ENCODE data around the gene AGTPBP1. TPM values are rescaled to one million over a fixed set of nuclear protein-coding genes. Genes with fewer than 3 reads are reported as not detected.

AGTPBP1 gene
- total and polyA plus RNA-seq, 9 of the 15 experiments (the other 6 are each of a cell fraction or from before 2014, with no cell fraction given) = 1.4 to 7.9 (median 4.6) TPM

DNA sequence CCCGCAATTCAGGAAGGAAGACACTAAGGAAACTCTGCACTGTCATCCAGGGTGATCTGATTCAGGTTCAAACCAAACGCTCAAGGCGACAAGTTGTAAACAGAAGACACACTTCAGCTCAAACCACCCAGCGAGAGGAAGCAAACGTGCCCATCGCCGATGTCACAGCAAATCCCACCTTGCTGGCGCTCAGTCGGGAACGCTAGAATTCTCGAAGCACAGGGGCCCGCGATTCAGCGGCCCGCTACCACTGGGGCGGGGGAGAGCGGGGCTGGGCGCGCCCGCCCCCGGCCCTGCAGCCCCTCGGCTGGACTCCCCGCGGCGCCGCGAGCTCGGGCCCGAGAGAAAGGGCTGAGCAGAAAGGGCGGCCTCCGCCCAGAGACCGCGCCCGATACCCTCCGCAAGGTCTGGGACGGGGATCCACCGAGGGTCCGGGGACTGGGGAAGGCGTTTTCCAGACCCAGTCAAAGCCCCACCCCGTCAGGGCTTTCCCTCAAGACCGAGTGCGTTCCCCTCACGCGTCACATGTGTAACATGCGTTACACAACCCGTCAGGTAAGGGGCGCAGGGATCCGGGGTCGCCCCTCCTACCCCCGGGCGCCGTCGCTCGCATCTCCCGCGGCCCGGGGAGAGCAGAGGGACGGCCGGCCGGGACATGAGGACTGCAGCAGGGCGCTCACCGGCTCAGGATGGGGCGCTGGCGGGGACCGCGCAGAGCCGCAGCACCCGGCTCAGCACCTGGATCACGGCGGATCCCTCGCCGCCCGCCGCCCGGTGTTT is 469 bp downstream of the AGTPBP1 start (continued):
- TF ChIP-seq, protein P1, sequence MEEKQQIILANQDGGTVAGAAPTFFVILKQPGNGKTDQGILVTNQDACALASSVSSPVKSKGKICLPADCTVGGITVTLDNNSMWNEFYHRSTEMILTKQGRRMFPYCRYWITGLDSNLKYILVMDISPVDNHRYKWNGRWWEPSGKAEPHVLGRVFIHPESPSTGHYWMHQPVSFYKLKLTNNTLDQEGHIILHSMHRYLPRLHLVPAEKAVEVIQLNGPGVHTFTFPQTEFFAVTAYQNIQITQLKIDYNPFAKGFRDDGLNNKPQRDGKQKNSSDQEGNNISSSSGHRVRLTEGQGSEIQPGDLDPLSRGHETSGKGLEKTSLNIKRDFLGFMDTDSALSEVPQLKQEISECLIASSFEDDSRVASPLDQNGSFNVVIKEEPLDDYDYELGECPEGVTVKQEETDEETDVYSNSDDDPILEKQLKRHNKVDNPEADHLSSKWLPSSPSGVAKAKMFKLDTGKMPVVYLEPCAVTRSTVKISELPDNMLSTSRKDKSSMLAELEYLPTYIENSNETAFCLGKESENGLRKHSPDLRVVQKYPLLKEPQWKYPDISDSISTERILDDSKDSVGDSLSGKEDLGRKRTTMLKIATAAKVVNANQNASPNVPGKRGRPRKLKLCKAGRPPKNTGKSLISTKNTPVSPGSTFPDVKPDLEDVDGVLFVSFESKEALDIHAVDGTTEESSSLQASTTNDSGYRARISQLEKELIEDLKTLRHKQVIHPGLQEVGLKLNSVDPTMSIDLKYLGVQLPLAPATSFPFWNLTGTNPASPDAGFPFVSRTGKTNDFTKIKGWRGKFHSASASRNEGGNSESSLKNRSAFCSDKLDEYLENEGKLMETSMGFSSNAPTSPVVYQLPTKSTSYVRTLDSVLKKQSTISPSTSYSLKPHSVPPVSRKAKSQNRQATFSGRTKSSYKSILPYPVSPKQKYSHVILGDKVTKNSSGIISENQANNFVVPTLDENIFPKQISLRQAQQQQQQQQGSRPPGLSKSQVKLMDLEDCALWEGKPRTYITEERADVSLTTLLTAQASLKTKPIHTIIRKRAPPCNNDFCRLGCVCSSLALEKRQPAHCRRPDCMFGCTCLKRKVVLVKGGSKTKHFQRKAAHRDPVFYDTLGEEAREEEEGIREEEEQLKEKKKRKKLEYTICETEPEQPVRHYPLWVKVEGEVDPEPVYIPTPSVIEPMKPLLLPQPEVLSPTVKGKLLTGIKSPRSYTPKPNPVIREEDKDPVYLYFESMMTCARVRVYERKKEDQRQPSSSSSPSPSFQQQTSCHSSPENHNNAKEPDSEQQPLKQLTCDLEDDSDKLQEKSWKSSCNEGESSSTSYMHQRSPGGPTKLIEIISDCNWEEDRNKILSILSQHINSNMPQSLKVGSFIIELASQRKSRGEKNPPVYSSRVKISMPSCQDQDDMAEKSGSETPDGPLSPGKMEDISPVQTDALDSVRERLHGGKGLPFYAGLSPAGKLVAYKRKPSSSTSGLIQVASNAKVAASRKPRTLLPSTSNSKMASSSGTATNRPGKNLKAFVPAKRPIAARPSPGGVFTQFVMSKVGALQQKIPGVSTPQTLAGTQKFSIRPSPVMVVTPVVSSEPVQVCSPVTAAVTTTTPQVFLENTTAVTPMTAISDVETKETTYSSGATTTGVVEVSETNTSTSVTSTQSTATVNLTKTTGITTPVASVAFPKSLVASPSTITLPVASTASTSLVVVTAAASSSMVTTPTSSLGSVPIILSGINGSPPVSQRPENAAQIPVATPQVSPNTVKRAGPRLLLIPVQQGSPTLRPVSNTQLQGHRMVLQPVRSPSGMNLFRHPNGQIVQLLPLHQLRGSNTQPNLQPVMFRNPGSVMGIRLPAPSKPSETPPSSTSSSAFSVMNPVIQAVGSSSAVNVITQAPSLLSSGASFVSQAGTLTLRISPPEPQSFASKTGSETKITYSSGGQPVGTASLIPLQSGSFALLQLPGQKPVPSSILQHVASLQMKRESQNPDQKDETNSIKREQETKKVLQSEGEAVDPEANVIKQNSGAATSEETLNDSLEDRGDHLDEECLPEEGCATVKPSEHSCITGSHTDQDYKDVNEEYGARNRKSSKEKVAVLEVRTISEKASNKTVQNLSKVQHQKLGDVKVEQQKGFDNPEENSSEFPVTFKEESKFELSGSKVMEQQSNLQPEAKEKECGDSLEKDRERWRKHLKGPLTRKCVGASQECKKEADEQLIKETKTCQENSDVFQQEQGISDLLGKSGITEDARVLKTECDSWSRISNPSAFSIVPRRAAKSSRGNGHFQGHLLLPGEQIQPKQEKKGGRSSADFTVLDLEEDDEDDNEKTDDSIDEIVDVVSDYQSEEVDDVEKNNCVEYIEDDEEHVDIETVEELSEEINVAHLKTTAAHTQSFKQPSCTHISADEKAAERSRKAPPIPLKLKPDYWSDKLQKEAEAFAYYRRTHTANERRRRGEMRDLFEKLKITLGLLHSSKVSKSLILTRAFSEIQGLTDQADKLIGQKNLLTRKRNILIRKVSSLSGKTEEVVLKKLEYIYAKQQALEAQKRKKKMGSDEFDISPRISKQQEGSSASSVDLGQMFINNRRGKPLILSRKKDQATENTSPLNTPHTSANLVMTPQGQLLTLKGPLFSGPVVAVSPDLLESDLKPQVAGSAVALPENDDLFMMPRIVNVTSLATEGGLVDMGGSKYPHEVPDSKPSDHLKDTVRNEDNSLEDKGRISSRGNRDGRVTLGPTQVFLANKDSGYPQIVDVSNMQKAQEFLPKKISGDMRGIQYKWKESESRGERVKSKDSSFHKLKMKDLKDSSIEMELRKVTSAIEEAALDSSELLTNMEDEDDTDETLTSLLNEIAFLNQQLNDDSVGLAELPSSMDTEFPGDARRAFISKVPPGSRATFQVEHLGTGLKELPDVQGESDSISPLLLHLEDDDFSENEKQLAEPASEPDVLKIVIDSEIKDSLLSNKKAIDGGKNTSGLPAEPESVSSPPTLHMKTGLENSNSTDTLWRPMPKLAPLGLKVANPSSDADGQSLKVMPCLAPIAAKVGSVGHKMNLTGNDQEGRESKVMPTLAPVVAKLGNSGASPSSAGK (IDR thresholded peaks at IDR 0.05) = peak; percentile 23; the same call in 1 of the 2 replicates
- TF ChIP-seq ETV6 (IDR thresholded peaks at IDR 0.05; ENCODE audit: borderline replicate concordance in 1 of 2, low read depth in 2 of 2, low read length in 1 of 2) (no peak), ETV6 (CRISPR knock-in tag; IDR thresholded peaks at IDR 0.05; ENCODE audit: borderline replicate concordance) (no peak), DPF2 (IDR thresholded peaks at IDR 0.05) (0 out of 2 replicates have a peak, but pooled peaks have one; percentile 46), NR2C2 (CRISPR knock-in tag; IDR thresholded peaks at IDR 0.05) (no peak), NR2C2 (tag; IDR thresholded peaks at IDR 0.05) (0 out of 2 replicates have a peak, but pooled peaks have one; percentile 19), RBBP5 (IDR thresholded peaks at IDR 0.05; ENCODE audit: borderline replicate concordance, insufficient read depth, low read length, poor library complexity, severe bottlenecking) (peak; percentile 60), HMGN3 (IDR thresholded peaks at IDR 0.05; ENCODE audit: borderline replicate concordance, extremely low read depth, insufficient read length, low read depth, low read length) (peak; percentile 43), TAF1 (IDR thresholded peaks at IDR 0.05; ENCODE audit: control insufficient read depth, extremely low read depth, insufficient read depth, low read length, severe bottlenecking) (peak; percentile 28)
- TF ChIP-seq, protein P2, sequence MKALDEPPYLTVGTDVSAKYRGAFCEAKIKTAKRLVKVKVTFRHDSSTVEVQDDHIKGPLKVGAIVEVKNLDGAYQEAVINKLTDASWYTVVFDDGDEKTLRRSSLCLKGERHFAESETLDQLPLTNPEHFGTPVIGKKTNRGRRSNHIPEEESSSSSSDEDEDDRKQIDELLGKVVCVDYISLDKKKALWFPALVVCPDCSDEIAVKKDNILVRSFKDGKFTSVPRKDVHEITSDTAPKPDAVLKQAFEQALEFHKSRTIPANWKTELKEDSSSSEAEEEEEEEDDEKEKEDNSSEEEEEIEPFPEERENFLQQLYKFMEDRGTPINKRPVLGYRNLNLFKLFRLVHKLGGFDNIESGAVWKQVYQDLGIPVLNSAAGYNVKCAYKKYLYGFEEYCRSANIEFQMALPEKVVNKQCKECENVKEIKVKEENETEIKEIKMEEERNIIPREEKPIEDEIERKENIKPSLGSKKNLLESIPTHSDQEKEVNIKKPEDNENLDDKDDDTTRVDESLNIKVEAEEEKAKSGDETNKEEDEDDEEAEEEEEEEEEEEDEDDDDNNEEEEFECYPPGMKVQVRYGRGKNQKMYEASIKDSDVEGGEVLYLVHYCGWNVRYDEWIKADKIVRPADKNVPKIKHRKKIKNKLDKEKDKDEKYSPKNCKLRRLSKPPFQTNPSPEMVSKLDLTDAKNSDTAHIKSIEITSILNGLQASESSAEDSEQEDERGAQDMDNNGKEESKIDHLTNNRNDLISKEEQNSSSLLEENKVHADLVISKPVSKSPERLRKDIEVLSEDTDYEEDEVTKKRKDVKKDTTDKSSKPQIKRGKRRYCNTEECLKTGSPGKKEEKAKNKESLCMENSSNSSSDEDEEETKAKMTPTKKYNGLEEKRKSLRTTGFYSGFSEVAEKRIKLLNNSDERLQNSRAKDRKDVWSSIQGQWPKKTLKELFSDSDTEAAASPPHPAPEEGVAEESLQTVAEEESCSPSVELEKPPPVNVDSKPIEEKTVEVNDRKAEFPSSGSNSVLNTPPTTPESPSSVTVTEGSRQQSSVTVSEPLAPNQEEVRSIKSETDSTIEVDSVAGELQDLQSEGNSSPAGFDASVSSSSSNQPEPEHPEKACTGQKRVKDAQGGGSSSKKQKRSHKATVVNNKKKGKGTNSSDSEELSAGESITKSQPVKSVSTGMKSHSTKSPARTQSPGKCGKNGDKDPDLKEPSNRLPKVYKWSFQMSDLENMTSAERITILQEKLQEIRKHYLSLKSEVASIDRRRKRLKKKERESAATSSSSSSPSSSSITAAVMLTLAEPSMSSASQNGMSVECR (CRISPR knock-in tag; IDR thresholded peaks at IDR 0.05) = 0 out of 2 replicates have a peak, but pooled peaks have one; percentile 12

Measured in K562 (cell line).